Transverse colon (tissue), 4 donors: ENCODE measurements around the gene SPATC1L.

Source experiments
- POLR2A ChIP-seq: fragments of 450-650 bp; IDR thresholded peaks from one replicate; pipeline ENCODE4 v1.6.1; 2016; ENCODE audit warnings: antibody characterized with exemption, mild to moderate bottlenecking, moderate library complexity
- POLR2AphosphoS5 ChIP-seq, 3 donors: sonication (generic); formaldehyde crosslinking; IDR thresholded peaks; one replicate each; pipeline ENCODE4 v1.6.1; 2016; ENCODE audit warnings: antibody characterized with exemption in 3 of 3
- TF ChIP-seq, protein P1 (sequence below), 5 experiments: fragments of 200-600 bp in 3 of 5; fragments of 450-650 bp in 2 of 5; sonication (generic) in 3 of 5; IDR thresholded peaks; 1 replicate in 2 of 5; 2 replicates in 3 of 5; pipeline ENCODE4 v1.5.1; 2016 to 2017; ENCODE audit warnings: antibody characterized with exemption in 5 of 5, inconsistent platforms in 3 of 5, mild to moderate bottlenecking in 2 of 5, moderate library complexity in 1 of 5

DNA sequence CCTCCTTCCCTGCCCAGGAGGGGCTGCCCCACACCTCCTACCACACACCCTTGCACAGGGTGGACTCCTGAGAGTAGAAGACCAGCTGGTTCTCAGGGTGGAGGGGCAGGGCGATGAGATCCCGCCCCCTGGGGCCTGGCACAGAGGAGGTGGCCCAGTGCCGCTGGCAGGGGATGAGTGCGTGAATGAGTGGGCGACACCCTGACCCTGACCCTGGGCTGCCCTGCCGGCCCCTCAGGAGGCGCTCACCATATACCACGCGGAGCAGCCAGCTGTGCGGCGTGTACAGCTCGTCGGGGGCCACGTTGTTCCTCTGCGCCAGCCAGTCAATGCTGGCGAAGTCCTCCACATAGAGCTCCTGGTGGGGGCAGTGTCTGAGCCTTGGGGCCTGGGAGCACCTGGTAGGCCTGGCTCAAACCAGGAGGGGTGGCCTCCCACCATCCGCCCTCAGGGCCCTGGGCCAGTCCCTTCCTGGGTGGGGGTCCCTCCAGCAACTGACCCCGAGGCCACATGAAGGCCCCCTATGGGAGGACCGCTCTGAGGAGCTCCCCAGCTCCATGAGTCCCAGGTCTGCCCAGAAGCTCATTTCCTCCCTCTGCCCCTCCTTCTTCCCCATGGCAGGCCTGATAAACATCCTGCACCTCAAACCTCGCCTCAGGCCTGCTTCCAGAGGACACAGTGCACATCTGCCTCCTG, 31.3 kb upstream of the SPATC1L start:
- TF ChIP-seq, protein P1, sequence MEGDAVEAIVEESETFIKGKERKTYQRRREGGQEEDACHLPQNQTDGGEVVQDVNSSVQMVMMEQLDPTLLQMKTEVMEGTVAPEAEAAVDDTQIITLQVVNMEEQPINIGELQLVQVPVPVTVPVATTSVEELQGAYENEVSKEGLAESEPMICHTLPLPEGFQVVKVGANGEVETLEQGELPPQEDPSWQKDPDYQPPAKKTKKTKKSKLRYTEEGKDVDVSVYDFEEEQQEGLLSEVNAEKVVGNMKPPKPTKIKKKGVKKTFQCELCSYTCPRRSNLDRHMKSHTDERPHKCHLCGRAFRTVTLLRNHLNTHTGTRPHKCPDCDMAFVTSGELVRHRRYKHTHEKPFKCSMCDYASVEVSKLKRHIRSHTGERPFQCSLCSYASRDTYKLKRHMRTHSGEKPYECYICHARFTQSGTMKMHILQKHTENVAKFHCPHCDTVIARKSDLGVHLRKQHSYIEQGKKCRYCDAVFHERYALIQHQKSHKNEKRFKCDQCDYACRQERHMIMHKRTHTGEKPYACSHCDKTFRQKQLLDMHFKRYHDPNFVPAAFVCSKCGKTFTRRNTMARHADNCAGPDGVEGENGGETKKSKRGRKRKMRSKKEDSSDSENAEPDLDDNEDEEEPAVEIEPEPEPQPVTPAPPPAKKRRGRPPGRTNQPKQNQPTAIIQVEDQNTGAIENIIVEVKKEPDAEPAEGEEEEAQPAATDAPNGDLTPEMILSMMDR (IDR thresholded peaks at IDR 0.05): no peak
- TF ChIP-seq POLR2A (no peak), POLR2AphosphoS5 (IDR thresholded peaks at IDR 0.05) (no peak)
